ENCODE measurements around the gene DGAT2.

GRCh38 chr11:75734491-75735180, 33.9 kb upstream of the DGAT2 start:
- TF ChIP-seq, protein P1, sequence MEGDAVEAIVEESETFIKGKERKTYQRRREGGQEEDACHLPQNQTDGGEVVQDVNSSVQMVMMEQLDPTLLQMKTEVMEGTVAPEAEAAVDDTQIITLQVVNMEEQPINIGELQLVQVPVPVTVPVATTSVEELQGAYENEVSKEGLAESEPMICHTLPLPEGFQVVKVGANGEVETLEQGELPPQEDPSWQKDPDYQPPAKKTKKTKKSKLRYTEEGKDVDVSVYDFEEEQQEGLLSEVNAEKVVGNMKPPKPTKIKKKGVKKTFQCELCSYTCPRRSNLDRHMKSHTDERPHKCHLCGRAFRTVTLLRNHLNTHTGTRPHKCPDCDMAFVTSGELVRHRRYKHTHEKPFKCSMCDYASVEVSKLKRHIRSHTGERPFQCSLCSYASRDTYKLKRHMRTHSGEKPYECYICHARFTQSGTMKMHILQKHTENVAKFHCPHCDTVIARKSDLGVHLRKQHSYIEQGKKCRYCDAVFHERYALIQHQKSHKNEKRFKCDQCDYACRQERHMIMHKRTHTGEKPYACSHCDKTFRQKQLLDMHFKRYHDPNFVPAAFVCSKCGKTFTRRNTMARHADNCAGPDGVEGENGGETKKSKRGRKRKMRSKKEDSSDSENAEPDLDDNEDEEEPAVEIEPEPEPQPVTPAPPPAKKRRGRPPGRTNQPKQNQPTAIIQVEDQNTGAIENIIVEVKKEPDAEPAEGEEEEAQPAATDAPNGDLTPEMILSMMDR (IDR thresholded peaks at IDR 0.05) = no peak
- TF ChIP-seq POLR2A (IDR thresholded peaks at IDR 0.05) = peak; percentile 12 to 49

All from Peyer's patch (tissue), 4 donors.